Measurements from ENCODE around the gene NCCRP1. TPM values are rescaled to one million over a fixed set of nuclear protein-coding genes. Genes with fewer than 3 reads are reported as not detected.

NCCRP1 gene
- total and polyA plus RNA-seq, 8 donors, result 0.96 to 8.5 (median 3.2) TPM

DNA sequence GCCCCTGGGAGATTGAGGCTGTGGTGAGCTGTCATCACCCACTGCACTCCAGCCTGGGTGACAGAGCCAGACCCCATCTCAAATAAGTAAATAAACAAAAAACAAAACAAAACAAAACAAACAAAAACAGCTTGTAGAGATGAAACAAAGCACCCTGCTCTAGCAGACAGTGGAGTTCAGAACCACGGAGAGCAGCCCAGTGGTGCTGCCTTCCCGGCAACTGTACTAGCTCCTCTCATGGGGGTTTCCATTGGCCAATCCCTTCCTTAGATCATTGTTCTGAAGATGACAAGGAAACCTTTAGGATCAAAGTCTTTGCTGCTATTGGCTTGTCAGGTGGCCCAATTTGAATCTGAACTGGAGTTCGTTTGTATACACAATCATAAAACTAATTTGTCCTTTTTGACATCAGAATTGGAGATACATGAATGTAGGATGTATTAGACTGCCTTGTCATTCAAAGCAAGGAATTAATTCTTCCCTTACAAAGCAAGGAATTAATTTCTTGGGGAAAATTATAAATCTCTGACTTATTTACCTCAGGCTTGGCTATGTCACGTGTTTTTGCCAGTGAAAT, 27.0 kb downstream of the NCCRP1 start:
- intact Hi-C loops (cut with DNase I), result no loop called here
- no peak for FAIRE-seq

DNA sequence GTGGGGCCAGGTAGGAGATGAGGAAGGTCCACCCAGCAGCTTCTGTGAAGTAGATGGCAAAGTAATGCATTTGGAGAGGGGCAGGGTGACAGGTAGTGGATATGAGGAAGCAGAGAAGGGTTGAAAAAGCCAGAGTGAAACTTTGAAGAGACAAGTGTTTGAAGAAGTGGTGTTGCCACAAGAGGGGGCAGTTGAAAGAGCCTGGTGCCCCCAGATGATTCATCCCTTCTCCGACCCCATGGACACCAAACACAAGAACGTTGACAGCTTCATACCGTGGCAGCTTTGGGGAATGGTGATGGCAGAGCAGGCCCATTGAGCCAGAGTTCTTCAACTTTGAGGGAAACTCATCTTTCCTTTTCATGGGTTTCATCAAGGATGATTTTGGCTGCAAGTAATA, 28.1 kb downstream of the NCCRP1 start:
- Histone ChIP-seq H3K9me3 (no peaks in the 10 kb centered on the region), H3K4me3 (no peak overlapping the region), H3K36me3 (no peaks in the 10 kb centered on the region), H3K4me1 (no peaks in the 10 kb centered on the region), H3K27me3 (no peaks in the 10 kb centered on the region), H3K27ac (no peak overlapping the region)
- ATAC-seq, result no peak
- TF ChIP-seq, protein P1, sequence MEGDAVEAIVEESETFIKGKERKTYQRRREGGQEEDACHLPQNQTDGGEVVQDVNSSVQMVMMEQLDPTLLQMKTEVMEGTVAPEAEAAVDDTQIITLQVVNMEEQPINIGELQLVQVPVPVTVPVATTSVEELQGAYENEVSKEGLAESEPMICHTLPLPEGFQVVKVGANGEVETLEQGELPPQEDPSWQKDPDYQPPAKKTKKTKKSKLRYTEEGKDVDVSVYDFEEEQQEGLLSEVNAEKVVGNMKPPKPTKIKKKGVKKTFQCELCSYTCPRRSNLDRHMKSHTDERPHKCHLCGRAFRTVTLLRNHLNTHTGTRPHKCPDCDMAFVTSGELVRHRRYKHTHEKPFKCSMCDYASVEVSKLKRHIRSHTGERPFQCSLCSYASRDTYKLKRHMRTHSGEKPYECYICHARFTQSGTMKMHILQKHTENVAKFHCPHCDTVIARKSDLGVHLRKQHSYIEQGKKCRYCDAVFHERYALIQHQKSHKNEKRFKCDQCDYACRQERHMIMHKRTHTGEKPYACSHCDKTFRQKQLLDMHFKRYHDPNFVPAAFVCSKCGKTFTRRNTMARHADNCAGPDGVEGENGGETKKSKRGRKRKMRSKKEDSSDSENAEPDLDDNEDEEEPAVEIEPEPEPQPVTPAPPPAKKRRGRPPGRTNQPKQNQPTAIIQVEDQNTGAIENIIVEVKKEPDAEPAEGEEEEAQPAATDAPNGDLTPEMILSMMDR (IDR thresholded peaks at IDR 0.05), result no peak
- DNase-seq, result no peak
- intact Hi-C loops (cut with DNase I), result no loop called here
- FAIRE-seq, result no peak
- WGBS, 2 donors, result 69 to 76% methylated on average over 3 of the region's 3 CpGs

More for the DNA sequence above, 27.0 kb downstream of the NCCRP1 start:
- Histone ChIP-seq H3K36me3 (no peaks in the 10 kb centered on the region), H3K4me3 (no peak overlapping the region), H3K27ac (no peak overlapping the region), H3K9me3 (no peaks in the 10 kb centered on the region), H3K4me1 (no peaks in the 10 kb centered on the region), H3K27me3 (no peaks in the 10 kb centered on the region)
- 58 to 60% methylated on average over 4 of the region's 4 CpGs for WGBS, 2 donors
- DNase-seq (no peak), ATAC-seq (peak in 1 of 4 donors; percentile 36)
- TF ChIP-seq, protein P1 (IDR thresholded peaks at IDR 0.05), result no peak

DNA sequence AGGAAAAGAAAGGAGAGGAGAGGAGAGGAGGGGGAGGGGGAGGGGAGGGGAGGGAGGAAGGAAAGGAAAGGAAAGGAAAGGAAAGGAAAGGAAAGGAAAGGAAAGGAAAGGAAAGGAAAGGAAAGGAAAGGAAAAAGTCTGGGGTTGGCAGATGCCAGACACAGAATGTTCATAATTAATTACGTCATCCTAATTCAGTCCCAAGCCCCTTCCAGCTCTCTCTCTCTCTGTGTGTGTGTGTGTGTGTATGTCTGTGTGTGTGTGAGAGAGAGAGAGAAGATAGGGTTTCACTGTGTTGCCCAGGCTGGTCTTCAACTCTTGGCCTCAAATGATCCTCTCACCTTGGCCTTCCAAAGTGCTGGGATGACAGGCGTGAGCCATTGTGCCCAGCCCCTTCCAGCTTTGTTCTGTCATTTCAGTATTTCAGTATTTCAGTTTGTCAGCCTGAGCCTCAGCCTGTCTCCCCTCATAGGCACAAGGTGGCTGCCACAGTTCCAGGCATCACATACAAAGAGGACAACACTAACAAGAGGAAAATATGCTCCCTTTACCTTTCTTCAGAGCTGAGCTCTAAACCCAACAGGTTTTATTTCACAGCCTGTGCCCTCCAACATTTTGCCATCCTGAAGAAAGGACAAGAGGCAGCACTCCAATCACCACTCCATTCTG, 33.5 kb downstream of the NCCRP1 start:
- TF ChIP-seq, protein P1 (IDR thresholded peaks at IDR 0.05), result no peak
- Histone ChIP-seq H3K4me3 (no peak overlapping the region), H3K27ac (no peak overlapping the region), H3K36me3 (no peaks in the 10 kb centered on the region), H3K4me1 (no peaks in the 10 kb centered on the region), H3K27me3 (no peaks in the 10 kb centered on the region), H3K9me3 (no peaks in the 10 kb centered on the region)
- FAIRE-seq (no peak), DNase-seq (no peak), ATAC-seq (no peak)
- 78 to 80% methylated on average over 2 of the region's 2 CpGs for WGBS, 2 donors
- intact Hi-C loops (cut with DNase I), result no loop called here

DNA sequence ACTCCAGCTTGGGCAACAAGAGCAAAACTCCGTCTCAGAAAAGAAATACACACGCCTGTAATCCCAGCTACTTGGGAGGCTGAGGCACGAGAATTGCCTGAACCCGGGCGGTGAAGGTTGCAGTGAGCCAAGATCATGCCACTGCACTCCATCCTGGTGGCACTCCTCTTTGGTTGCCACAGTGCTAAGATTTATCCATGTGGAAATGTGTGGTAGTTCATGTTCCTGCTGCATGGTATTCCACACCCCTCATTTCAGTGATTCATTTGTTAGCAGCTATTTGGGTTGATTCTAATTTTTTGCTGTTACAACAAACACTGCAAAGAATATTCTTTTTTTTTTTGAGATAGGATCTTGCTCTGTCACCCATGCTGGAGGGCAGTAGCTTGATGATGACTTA, 35.9 kb downstream of the NCCRP1 start:
- Histone ChIP-seq H3K4me1 (no peaks in the 10 kb centered on the region), H3K4me3 (no peak overlapping the region), H3K27me3 (no peaks in the 10 kb centered on the region), H3K9me3 (no peaks in the 10 kb centered on the region), H3K36me3 (no peaks in the 10 kb centered on the region), H3K27ac (no peak overlapping the region)
- 89 to 98% methylated on average over 5 of the region's 5 CpGs for WGBS, 2 donors
- FAIRE-seq, result no peak
- TF ChIP-seq, protein P1 (IDR thresholded peaks at IDR 0.05), result no peak
- intact Hi-C loops (cut with DNase I), result no loop called here
- ATAC-seq, result no peak
- no peak for DNase-seq

DNA sequence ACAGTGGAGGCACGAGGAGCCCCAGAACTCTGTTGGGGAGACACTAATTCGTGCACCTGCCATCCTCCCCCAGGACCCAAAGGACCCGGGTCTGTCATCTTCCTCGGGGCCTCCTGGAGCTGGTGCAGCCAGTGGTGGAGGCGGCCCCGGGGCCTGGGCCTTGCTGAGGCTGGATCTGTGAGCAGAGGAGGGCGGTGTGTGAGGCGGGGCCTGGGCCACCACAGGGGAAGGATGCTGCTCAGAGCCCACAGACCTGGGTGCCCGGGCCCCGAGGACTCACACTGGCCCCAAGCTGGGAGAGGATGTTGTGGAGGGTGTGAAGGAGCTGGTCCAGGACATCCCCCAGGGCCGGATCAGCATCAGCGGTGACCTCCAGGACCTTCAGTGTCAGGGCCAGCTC, 39.8 kb downstream of the NCCRP1 start:
- Histone ChIP-seq H3K36me3 (no peaks in the 10 kb centered on the region), H3K9me3 (no peaks in the 10 kb centered on the region), H3K4me1 (peaks cover 0 to 4% (median 0%) of the 10 kb centered on the region in 3 donors), H3K27me3 (no peaks in the 10 kb centered on the region), H3K4me3 (no peak overlapping the region), H3K27ac (no peak overlapping the region)
- no peak for FAIRE-seq
- peak in 2 of 6 donors; percentile 29 to 76 for DNase-seq
- 88 to 89% methylated on average over 12 of the region's 12 CpGs for WGBS, 2 donors
- no peak for ATAC-seq
- TF ChIP-seq, protein P1 (IDR thresholded peaks at IDR 0.05), result no peak
- intact Hi-C loops (cut with DNase I), result no loop called here

Measured in pancreas (tissue), 10 donors.